OCI-LY3 (cell line): ENCODE results near the gene AK2.

ENCODE experiments used
- CTCF ChIP-seq: fragments of 200-600, 300-600 bp; sonication (generic); IDR thresholded peaks from 2 replicates; pipeline ENCODE4 v1.5.1; 2014; ENCODE audit warnings: antibody characterized with exemption, low read length, low read depth
- EZH2phosphoT487 ChIP-seq: fragments of 200-600 bp; shearing (Covaris generic); IDR thresholded peaks from 2 replicates; pipeline ENCODE4 v1.6.1; 2018; ENCODE audit warnings: antibody characterized with exemption, mixed run types, low read depth

GRCh38 chr1:32998997-32999396 is 37.7 kb downstream of the AK2 start:
- TF ChIP-seq CTCF (no peak), EZH2phosphoT487 (no peak)
